ENCODE results near the gene FGFR1OP2.
"Not testable (repeated sequence)": the region's sequence is repeated elsewhere in the genome, so short reads cannot be mapped to it uniquely, and the experiment has no call there.

Gene FGFR1OP2

DNA sequence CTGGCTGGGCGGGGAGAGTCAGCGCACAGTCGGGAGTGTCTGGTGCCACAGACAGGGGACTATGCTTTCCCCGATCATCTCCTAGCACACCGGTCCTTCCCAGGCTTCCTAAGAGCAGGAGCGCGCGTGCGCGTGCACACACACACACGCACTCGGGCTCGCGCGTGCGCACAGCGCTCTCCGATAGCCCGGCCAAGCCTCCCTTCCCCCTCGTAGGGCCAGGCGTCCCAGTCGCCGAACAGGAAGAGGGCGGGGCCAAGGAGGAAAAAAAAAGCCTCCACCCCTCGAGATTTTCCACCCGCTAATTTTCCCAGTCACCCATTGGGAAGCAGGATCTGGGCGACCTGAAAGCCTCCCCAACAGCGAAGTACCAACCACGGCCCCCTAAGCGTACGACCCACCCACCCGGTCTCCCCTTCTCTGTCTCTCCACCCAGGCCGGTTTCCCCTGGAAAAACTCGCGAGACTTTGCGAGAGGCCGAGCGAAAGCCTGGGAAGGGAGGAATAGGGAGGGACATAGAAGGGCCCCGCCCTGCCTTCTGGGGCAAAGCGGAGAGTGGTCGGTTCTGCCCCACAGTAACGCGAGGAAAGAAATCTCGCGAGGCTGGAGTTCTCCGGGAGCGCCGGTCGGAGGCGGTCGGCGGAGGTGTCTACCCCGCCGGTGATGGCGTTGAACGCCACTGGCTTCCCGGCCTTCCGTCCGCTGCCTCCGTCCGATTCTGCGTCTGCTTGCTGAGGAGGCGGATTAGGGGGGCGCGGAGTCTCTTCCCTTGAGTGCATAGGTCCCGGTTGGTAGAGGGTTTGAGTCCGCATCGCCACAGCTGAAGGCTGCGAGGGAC lies at the start of gene FGFR1OP2, which contains the start of gene INTS13:
Gene FGFR1OP2, plus strand, starts transcription at position 608 of the 838 bp plus-strand sequence. CDS start 15,689 bp downstream, outside the sequence.
Gene INTS13, minus strand, starts transcription at position 119 of the 838 bp plus-strand sequence. CDS start 1,178 bp downstream, outside the sequence.
- peak; percentile 96 to 100 for DNase-seq (ENCODE audit: low spot score in 2 of 2)
- Histone ChIP-seq H3K27me3 (ENCODE audit: low read depth) (no peaks in the 10 kb centered on the region), H3K9me3 (no peaks in the 10 kb centered on the region), H3K36me3 (replicated peaks) (peaks cover 3% of the 10 kb centered on the region; the same call in 1 of the 2 replicates), H3K4me3 (peak within 1 kb of the TSS; percentile 93), H3K4me1 (peaks cover 10% of the 10 kb centered on the region)
- in situ Hi-C loops (cut with MboI; ENCODE audit: low sequenced_read_pairs) = no loop called here

DNA sequence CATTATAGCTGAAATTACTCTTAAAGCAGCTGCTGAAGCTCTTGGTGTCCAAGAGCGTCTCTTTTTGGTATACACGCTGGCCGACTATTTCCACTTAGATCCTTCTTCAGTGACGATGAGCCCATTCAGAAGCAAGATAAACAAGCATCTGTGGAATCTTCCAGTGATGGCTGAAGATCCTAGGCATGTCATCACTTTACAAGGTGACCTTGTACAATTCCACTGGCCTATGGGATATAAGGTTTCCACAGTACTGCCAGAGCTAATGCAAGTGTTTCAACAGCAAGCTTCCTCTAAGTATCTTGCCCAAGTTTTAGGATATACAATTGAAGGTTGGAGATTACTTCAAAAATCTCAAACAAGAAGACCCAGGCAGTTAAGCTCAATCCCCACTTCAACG lies 47.5 kb upstream of the FGFR1OP2 start:
- in situ Hi-C loops (cut with MboI; ENCODE audit: low sequenced_read_pairs) = no loop called here
- Histone ChIP-seq H3K36me3 (replicated peaks) (no peaks in the 10 kb centered on the region), H3K27me3 (ENCODE audit: low read depth) (no peaks in the 10 kb centered on the region), H3K9me3 (no peaks in the 10 kb centered on the region), H3K4me1 (no peaks in the 10 kb centered on the region), H3K4me3 (no peak overlapping the region)
- no peak for DNase-seq (ENCODE audit: low spot score in 2 of 2)

DNA sequence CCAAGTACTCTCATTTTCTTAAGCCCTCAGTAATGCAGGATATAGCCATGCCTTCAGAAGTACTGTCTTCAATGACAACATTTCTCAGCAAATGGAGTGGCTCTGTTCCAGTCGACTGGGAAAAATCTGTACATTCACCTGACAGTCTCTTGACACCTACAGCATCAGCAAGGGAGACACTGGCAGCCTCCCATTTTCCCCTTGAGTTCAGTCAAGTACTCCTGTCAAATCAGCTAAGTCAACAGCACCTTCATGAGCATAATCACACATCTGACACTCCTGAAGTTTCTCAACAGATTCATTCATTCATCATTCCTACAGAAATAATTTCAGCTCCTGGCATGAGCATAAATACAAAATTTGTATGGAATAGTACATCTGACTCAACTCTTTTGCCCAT lies 46.6 kb upstream of the FGFR1OP2 start:
- in situ Hi-C loops (cut with MboI; ENCODE audit: low sequenced_read_pairs) = no loop called here
- no peaks in the 10 kb centered on the region for H3K27me3 ChIP-seq (ENCODE audit: low read depth)
- H3K9me3 ChIP-seq = no peaks in the 10 kb centered on the region
- no peaks in the 10 kb centered on the region for H3K36me3 ChIP-seq (replicated peaks)
- no peak for DNase-seq (ENCODE audit: low spot score in 2 of 2)
- no peak overlapping the region for H3K4me3 ChIP-seq
- H3K4me1 ChIP-seq = no peaks in the 10 kb centered on the region

DNA sequence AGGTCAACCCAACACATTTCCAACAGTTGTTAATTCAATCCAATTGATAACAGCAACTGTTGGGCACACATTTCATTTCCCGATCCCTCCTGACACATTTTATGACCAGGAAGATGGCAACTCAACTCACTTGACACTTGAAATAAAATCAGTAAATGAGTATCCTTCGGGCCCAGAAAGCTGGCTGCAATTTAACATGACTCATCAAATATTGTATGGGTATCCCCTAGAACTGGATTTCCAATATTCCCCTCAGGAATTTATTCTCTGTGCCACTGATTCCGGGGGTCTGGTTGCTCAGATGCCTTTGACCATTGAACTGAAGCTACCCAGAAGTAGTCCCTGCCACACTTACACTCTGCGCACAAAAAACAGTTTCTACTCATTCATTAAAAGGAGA lies 42.6 kb upstream of the FGFR1OP2 start:
- no peak for DNase-seq (ENCODE audit: low spot score in 2 of 2)
- peaks cover 10% of the 10 kb centered on the region for H3K36me3 ChIP-seq (replicated peaks)
- in situ Hi-C loops (cut with MboI; ENCODE audit: low sequenced_read_pairs) = no loop called here
- no peaks in the 10 kb centered on the region for H3K27me3 ChIP-seq (ENCODE audit: low read depth)
- H3K9me3 ChIP-seq = no peaks in the 10 kb centered on the region
- no peak overlapping the region for H3K4me3 ChIP-seq
- H3K4me1 ChIP-seq = no peaks in the 10 kb centered on the region

DNA sequence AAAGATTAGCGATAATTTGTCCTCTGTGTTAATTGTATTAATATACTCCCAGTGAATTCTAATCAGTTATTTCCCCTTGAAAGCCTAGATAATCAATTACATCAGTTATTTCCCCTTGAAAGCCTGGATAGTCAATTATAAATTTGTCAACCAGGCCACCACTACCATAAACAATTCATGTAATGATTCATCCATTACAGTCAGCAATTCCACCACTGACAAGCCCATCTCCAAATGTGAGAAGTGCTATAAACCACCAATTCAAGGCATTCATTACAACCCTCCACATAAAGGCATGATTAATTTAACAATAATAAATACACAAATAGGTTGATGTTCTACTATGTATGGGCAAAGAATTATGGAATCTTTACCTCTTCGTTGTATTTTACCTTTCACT lies 41.4 kb upstream of the FGFR1OP2 start:
- no peaks in the 10 kb centered on the region for H3K27me3 ChIP-seq (ENCODE audit: low read depth)
- DNase-seq (ENCODE audit: low spot score in 2 of 2) = no peak
- in situ Hi-C loops (cut with MboI; ENCODE audit: low sequenced_read_pairs) = no loop called here
- no peak overlapping the region for H3K4me3 ChIP-seq
- peaks cover 10% of the 10 kb centered on the region for H3K36me3 ChIP-seq (replicated peaks)
- H3K9me3 ChIP-seq = no peaks in the 10 kb centered on the region
- no peaks in the 10 kb centered on the region for H3K4me1 ChIP-seq

DNA sequence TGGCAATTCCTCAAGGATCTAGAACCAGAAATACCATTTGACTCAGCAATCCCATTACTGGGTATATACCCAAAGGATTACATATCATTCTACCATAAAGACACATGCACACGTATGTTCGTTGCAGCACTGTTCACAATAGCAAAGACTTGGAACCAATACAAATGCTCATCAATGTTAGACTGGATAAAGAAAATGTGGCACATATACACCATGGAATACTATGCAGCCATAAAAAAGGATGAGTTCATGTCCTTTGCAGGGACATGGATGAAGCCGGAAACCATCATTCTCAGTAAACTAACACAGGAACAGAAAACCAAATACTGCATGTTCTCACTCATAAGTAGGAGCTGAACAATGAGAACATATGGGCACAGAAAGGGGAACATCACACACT lies 34.9 kb upstream of the FGFR1OP2 start:
- H3K27me3 ChIP-seq (ENCODE audit: low read depth); in situ Hi-C loops (cut with MboI; ENCODE audit: low sequenced_read_pairs); DNase-seq (ENCODE audit: low spot score in 2 of 2); H3K9me3 ChIP-seq; H3K4me3 ChIP-seq; H3K4me1 ChIP-seq: not testable (repeated sequence)
- H3K36me3 ChIP-seq (replicated peaks) = peaks cover 34% of the 10 kb centered on the region

DNA sequence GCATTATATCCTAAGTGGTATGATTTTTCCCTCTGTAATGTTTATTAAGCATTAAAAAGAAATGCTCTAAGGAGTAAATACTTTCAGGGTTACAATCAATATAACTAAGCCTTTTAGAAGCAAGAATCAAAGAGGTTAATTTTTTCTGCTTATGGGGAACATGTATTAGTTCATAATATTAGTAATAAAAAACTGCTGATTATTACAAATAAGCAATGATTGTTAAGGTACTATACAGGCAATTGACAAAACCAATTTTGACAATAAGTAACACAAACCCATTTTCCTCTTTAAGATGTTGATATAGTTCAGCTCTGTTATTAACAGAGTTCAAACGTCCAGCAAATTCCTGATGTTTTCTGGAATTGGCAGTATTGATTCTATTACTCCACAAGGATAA lies 32.2 kb upstream of the FGFR1OP2 start:
- no peaks in the 10 kb centered on the region for H3K4me1 ChIP-seq
- no peaks in the 10 kb centered on the region for H3K9me3 ChIP-seq
- in situ Hi-C loops (cut with MboI; ENCODE audit: low sequenced_read_pairs) = no loop called here
- H3K27me3 ChIP-seq (ENCODE audit: low read depth) = no peaks in the 10 kb centered on the region
- H3K4me3 ChIP-seq = no peak overlapping the region
- H3K36me3 ChIP-seq (replicated peaks) = peaks cover 43% of the 10 kb centered on the region
- DNase-seq (ENCODE audit: low spot score in 2 of 2) = no peak

DNA sequence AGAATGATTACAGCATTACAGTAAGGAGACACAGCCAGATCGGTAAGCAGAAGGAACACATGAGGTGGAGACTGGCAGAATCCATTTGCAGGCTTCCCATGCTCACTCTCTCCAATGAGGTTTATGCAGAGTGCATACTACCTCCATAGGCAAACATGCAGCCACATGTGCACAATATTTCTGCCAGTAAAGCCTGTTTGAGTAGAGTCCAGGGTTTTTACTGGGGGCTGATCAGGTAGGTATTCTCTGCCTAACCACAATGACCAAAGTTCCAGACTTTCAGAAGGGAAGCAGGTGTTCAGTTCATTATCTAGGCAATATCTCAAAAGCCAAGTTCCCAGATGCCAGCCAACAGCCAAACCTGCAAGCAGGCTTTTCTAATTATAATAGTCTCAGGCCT lies 31.6 kb upstream of the FGFR1OP2 start:
- H3K4me1 ChIP-seq = no peaks in the 10 kb centered on the region
- H3K36me3 ChIP-seq (replicated peaks) = peaks cover 47% of the 10 kb centered on the region
- in situ Hi-C loops (cut with MboI; ENCODE audit: low sequenced_read_pairs) = no loop called here
- no peak overlapping the region for H3K4me3 ChIP-seq
- no peaks in the 10 kb centered on the region for H3K27me3 ChIP-seq (ENCODE audit: low read depth)
- DNase-seq (ENCODE audit: low spot score in 2 of 2) = no peak
- H3K9me3 ChIP-seq = no peaks in the 10 kb centered on the region

DNA sequence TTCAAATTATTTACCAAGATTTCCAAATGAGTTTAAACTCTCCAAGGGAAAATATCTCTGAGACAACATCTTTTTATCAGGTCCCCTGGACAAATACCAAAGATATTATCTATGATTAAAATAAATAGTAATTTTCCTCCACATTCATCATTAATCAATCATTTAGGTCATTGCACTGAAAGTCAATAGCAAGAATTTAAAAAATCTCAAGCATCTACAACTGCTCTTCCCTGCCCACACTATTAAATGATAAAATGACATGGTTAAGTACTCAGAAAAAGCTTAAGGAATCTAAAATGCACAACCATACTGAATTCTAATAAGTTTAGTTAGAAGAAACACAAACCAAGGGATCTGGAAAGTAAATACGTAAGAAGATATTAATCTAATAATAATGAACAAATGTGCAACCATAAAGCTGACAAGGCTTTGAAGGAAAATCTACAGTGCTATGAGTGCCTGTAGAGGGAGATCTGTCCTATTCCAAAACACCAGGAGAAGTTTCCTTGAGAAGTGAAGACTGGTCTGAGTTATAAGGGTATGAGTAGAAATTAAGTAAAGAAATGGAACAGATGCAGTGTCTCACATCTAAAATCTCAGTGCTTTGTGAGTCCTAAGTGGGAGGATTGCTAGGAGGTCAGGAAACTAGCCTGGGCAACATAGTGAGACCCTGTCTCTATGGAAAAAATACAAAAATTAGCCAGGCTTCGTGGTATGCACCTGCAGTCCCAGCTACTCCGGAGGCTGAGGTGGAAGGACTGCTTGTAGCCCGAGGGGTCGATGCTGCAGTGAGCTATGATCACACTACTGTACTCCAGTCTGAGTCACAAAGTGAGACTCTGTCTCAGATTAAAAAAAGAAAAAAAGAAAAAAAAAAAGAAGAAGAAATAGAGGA lies 19.7 kb upstream of the FGFR1OP2 start:
- Histone ChIP-seq H3K9me3 (no peaks in the 10 kb centered on the region), H3K4me3 (no peak overlapping the region), H3K36me3 (replicated peaks) (peaks cover 32% of the 10 kb centered on the region), H3K4me1 (peaks cover 11% of the 10 kb centered on the region), H3K27me3 (ENCODE audit: low read depth) (no peaks in the 10 kb centered on the region)
- in situ Hi-C loops (cut with MboI; ENCODE audit: low sequenced_read_pairs) = no loop called here
- DNase-seq (ENCODE audit: low spot score in 2 of 2) = peak in 1 of 2 experiments; percentile 29

DNA sequence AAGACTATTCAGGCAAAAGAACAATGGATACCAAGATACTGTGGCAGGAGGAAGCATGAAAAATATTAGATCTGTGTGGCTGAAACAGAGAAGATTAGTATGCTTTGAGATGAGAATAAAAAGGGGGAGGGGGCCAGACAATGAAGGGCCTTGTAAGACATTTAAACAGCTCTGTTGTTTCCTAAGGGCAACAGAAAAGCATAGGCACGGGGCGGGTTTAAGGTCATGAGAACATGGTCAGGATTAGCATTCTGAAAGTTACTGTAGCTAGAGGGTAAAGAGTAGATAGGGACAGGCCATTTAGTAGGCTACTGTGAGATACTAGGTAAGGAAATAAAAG lies 19.1 kb upstream of the FGFR1OP2 start:
- Histone ChIP-seq H3K27me3 (ENCODE audit: low read depth) (no peaks in the 10 kb centered on the region), H3K9me3 (no peaks in the 10 kb centered on the region), H3K4me3 (no peak overlapping the region), H3K4me1 (peaks cover 11% of the 10 kb centered on the region), H3K36me3 (replicated peaks) (peaks cover 38% of the 10 kb centered on the region)
- in situ Hi-C loops (cut with MboI; ENCODE audit: low sequenced_read_pairs) = no loop called here
- peak; percentile 49 to 54 for DNase-seq (ENCODE audit: low spot score in 2 of 2)

DNA sequence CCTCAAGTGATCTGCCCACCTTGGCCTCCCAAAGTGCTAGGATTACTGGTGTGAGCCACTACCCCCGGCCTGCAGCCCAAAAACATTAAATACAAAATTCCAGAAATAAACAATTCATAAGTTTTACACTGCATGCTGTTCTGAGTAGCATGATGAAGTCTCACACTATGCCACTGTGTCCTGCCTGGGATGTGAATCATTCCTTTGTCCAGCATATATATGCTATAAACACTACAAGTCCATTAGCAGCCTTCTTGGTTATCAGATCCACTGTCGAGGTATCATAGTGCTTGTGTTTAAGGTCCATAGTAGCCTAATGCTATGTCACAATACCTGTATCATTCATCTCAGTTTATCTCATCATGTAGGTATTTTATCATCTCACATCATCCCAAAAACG lies 16.4 kb upstream of the FGFR1OP2 start:
- H3K4me3 ChIP-seq = no peak overlapping the region
- H3K27me3 ChIP-seq (ENCODE audit: low read depth) = no peaks in the 10 kb centered on the region
- H3K36me3 ChIP-seq (replicated peaks) = peaks cover 43% of the 10 kb centered on the region
- in situ Hi-C loops (cut with MboI; ENCODE audit: low sequenced_read_pairs) = no loop called here
- DNase-seq (ENCODE audit: low spot score in 2 of 2) = no peak
- peaks cover 11% of the 10 kb centered on the region for H3K4me1 ChIP-seq
- no peaks in the 10 kb centered on the region for H3K9me3 ChIP-seq

DNA sequence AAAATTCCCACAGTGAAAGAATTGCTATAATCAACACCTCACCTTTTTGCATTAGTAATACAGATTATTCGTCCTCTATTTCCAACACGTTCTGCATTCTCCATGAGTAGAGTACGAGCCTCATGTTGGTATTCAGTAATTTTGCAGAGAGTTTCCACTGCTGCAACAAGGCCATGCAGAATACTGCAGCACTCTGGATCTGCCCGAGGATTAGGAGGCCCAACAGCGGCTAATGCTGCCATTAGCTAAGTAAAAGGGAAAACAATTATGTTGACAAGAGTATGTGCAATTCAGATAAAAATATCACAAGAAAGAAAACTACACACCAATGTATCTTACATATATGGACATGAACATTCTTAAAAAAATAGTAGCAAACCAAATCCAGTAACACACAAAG lies 9.6 kb upstream of the FGFR1OP2 start:
- in situ Hi-C loops (cut with MboI; ENCODE audit: low sequenced_read_pairs) = no loop called here
- Histone ChIP-seq H3K9me3 (no peaks in the 10 kb centered on the region), H3K4me1 (no peaks in the 10 kb centered on the region; the same call in none of the 2 replicates), H3K27me3 (ENCODE audit: low read depth) (no peaks in the 10 kb centered on the region), H3K4me3 (no peak overlapping the region), H3K36me3 (replicated peaks) (peaks cover 40% of the 10 kb centered on the region)
- no peak for DNase-seq (ENCODE audit: low spot score in 2 of 2)

DNA sequence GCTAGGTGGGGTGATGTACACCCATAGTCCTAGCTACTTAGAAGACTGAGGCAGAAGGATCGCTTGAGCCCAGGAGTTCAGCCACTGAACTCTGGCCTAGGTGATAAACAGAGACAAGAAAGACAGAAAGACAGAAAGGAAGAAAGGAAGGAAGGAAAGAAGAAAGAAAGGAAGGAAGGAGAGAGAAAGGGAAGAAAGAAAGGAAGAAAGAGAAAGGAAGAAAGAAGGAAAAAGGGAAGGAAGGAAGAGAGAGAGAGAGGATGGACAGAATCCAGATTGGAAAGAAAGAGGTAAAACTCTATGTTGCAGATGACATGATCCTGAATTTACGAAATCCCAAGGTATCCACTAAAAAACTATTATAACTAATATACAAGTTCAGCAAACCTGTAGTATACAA lies 8.7 kb upstream of the FGFR1OP2 start:
- Histone ChIP-seq H3K4me1 (no peaks in the 10 kb centered on the region; the same call in none of the 2 replicates), H3K36me3 (replicated peaks) (peaks cover 31% of the 10 kb centered on the region), H3K4me3 (no peak overlapping the region), H3K9me3 (no peaks in the 10 kb centered on the region), H3K27me3 (ENCODE audit: low read depth) (no peaks in the 10 kb centered on the region)
- in situ Hi-C loops (cut with MboI; ENCODE audit: low sequenced_read_pairs) = no loop called here
- no peak for DNase-seq (ENCODE audit: low spot score in 2 of 2)
